ENCODE results near the gene MEGF10.

GRCh38 chr5:127431977-127432585, 141.5 kb downstream of the MEGF10 start:
- no peak for TF ChIP-seq CTCF (conservative IDR thresholded peaks at IDR 0.05; ENCODE audit: low read length)
- no peak for TF ChIP-seq EZH2phosphoT487 (IDR thresholded peaks at IDR 0.05; ENCODE audit: borderline replicate concordance, low read depth, low read length)

All from OCI-LY7 (cell line).